Mononuclear cell (primary cell): ENCODE results near the gene AIP. TPM values are rescaled to one million over a fixed set of nuclear protein-coding genes. Genes with fewer than 3 reads are reported as not detected.
"Not testable (repeated sequence)": the region's sequence is repeated elsewhere in the genome, so short reads cannot be mapped to it uniquely, and the experiment has no call there.

Experiments used
- H3K27me3 ChIP-seq: 2 replicates; pipeline ENCODE4 v1.6.0; 2011; ENCODE audit warnings: low read length, control low read depth; ENCODE audit not compliant: insufficient read depth
- H3K4me1 ChIP-seq: 2 replicates; pipeline ENCODE4 v1.5.1; 2011; ENCODE audit warnings: mild to moderate bottlenecking, low read length, control low read depth; ENCODE audit not compliant: insufficient read depth
- H3K4me3 ChIP-seq: 2 replicates; pipeline ENCODE4 v1.5.1; 2011; ENCODE audit warnings: mild to moderate bottlenecking, low read length, moderate library complexity
- H3K9me3 ChIP-seq: 2 replicates; pipeline ENCODE4 v1.5.1; 2011; ENCODE audit warnings: low read depth, mild to moderate bottlenecking, control low read depth, low read length
- total RNA-seq: library from RNA; depleted of rRNA; stranded (reverse); fragments of >200 nt; gene quantifications from one replicate; pipeline ENCODE4 v1.2.3, GENCODE V29; 2012

Gene AIP
- total RNA-seq, 1 donor: 77.2 TPM

GRCh38 chr11:67503119-67504004 is 20.5 kb downstream of the AIP start:
- Histone ChIP-seq H3K4me3 (peak overlapping the region; percentile 74), H3K4me1 (peaks cover 64% of the 10 kb centered on the region), H3K9me3 (no peaks in the 10 kb centered on the region), H3K27me3 (no peaks in the 10 kb centered on the region)

- Histone ChIP-seq H3K27me3 (no peaks in the 10 kb centered on the region), H3K4me3 (peak overlapping the region; percentile 74), H3K4me1 (peaks cover 72% of the 10 kb centered on the region), H3K9me3 (no peaks in the 10 kb centered on the region)
Observed at GRCh38 chr11:67504005-67504949, 21.5 kb downstream of the AIP start.

- H3K4me1 ChIP-seq: peaks cover 72% of the 10 kb centered on the region
- no peaks in the 10 kb centered on the region for H3K27me3 ChIP-seq
- H3K9me3 ChIP-seq: no peaks in the 10 kb centered on the region
- peak within 1 kb of the TSS; percentile 74 for H3K4me3 ChIP-seq
Observed at GRCh38 chr11:67504950-67505581, 22.2 kb downstream of the AIP start, which contains the start of gene PITPNM1. Gene PITPNM1, minus strand, starts transcription at chr11:67505363. Its CDS starts 1,183 bp downstream, at chr11:67504180.

GRCh38 chr11:67505605-67506396 is 23.0 kb downstream of the AIP start:
- Histone ChIP-seq H3K4me3 (peak overlapping the region; percentile 74), H3K27me3 (no peaks in the 10 kb centered on the region), H3K9me3 (no peaks in the 10 kb centered on the region), H3K4me1 (peaks cover 65% of the 10 kb centered on the region)

- Histone ChIP-seq H3K27me3 (no peaks in the 10 kb centered on the region), H3K4me3 (no peak overlapping the region), H3K9me3 (no peaks in the 10 kb centered on the region), H3K4me1 (peaks cover 58% of the 10 kb centered on the region)
Observed at GRCh38 chr11:67506426-67507051, 23.7 kb downstream of the AIP start.

GRCh38 chr11:67507242-67507863 is 24.5 kb downstream of the AIP start:
- peak overlapping the region; percentile 81 for H3K4me3 ChIP-seq
- H3K9me3 ChIP-seq: no peaks in the 10 kb centered on the region
- H3K4me1 ChIP-seq: peaks cover 52% of the 10 kb centered on the region
- no peaks in the 10 kb centered on the region for H3K27me3 ChIP-seq

GRCh38 chr11:67507864-67508485 is 25.1 kb downstream of the AIP start, which contains the start of gene CDK2AP2:
Gene CDK2AP2, minus strand, starts transcription at chr11:67508162. Its CDS starts 80 bp downstream, at chr11:67508082.
- Histone ChIP-seq H3K4me1 (peaks cover 46% of the 10 kb centered on the region), H3K9me3 (no peaks in the 10 kb centered on the region), H3K4me3 (peak within 1 kb of the TSS; percentile 81), H3K27me3 (no peaks in the 10 kb centered on the region)

- peaks cover 40% of the 10 kb centered on the region for H3K4me1 ChIP-seq
- no peaks in the 10 kb centered on the region for H3K27me3 ChIP-seq
- H3K4me3 ChIP-seq: peak overlapping the region; percentile 81
- H3K9me3 ChIP-seq: no peaks in the 10 kb centered on the region
Observed at GRCh38 chr11:67508486-67509121, 25.8 kb downstream of the AIP start.

GRCh38 chr11:67510023-67510345 is 27.2 kb downstream of the AIP start:
- no peaks in the 10 kb centered on the region for H3K9me3 ChIP-seq
- H3K4me3 ChIP-seq: no peak overlapping the region
- H3K4me1 ChIP-seq: peaks cover 34% of the 10 kb centered on the region
- H3K27me3 ChIP-seq: no peaks in the 10 kb centered on the region

- peaks cover 22% of the 10 kb centered on the region for H3K4me1 ChIP-seq
- not testable (repeated sequence) for H3K4me3 ChIP-seq, H3K27me3 ChIP-seq, H3K9me3 ChIP-seq
Observed at GRCh38 chr11:67511558-67511957, 28.7 kb downstream of the AIP start.

- no peaks in the 10 kb centered on the region for H3K27me3 ChIP-seq
- H3K9me3 ChIP-seq: no peaks in the 10 kb centered on the region
- peaks cover 2% of the 10 kb centered on the region for H3K4me1 ChIP-seq
- no peak overlapping the region for H3K4me3 ChIP-seq
Observed at GRCh38 chr11:67514116-67514515, 31.3 kb downstream of the AIP start.

- Histone ChIP-seq H3K9me3 (no peaks in the 10 kb centered on the region), H3K4me3 (no peak overlapping the region), H3K4me1 (no peaks in the 10 kb centered on the region), H3K27me3 (no peaks in the 10 kb centered on the region)
Observed at GRCh38 chr11:67516806-67517205, 34.0 kb downstream of the AIP start.
